ENCODE data around the gene PTCH1. TPM values are rescaled to one million over a fixed set of nuclear protein-coding genes. Genes with fewer than 3 reads are reported as not detected.

PTCH1 gene
- total and polyA plus RNA-seq, 10 of the 15 experiments (the other 5 are each of a cell fraction or from before 2014, with no cell fraction given) = 0.16 to 6.1 (median 2.6) TPM

GRCh38 chr9:95510709-95511615 is 5.8 kb downstream of the PTCH1 start:
- H2AFZ ChIP-seq (ENCODE audit: control insufficient read depth, low read depth, low read length) = peak overlapping the region; percentile 90
- H3K27me3 ChIP-seq (replicated peaks in 1 of 2; ENCODE audit: control insufficient read depth in 2 of 2, insufficient read depth in 2 of 2, low read length in 1 of 2) = peaks cover 4 to 16% of the 10 kb centered on the region in 2 experiments; a peak in 3 of 4 replicates
- peak overlapping the region; percentile 94 for H3K4me3 ChIP-seq
- DNase-seq (ENCODE audit: low read depth, low spot score) (peak; percentile 46), FAIRE-seq (peak; percentile 77), ATAC-seq (peak; percentile 68)
- CTCF ChIA-PET = interaction anchor here (1.1 to 2.0 kb wide), 2 partner anchors 11 to 28 kb away, joined by 3 to 4 read pairs; no protein-coding TSS in a partner anchor
- peaks cover 16% of the 10 kb centered on the region for H3K79me2 ChIP-seq (ENCODE audit: control insufficient read depth, insufficient read depth, low read length)
- no TSS peak for BruUV-seq (replicated peaks)
- no peaks in the 10 kb centered on the region for H4K20me1 ChIP-seq (ENCODE audit: control insufficient read depth, insufficient read depth)
- peaks cover 11% of the 10 kb centered on the region for H3K4me1 ChIP-seq (ENCODE audit: control insufficient read depth, insufficient read depth, low read length)
- RAD21 ChIA-PET (ENCODE audit: unreplicated experiment) = interaction anchor here (0.6 to 2.1 kb wide), 4 partner anchors 16 to 49 kb away, joined by 3 to 13 read pairs (median 4); no protein-coding TSS in a partner anchor
- H3K27ac ChIP-seq (ENCODE audit: control insufficient read depth, insufficient read depth) = peak overlapping the region; percentile 39; the same call in 1 of the 2 replicates
- peak overlapping the region; percentile 72 for H3K9ac ChIP-seq (ENCODE audit: control insufficient read depth, insufficient read depth, low read length)
- no peaks in the 10 kb centered on the region for H3K36me3 ChIP-seq (ENCODE audit: control insufficient read depth in 2 of 2, insufficient read depth in 2 of 2, low read length in 1 of 2)
- peak overlapping the region; percentile 99 for H3K4me2 ChIP-seq (ENCODE audit: control insufficient read depth, insufficient read depth)
- SMC1A ChIA-PET (ENCODE audit: uncharacterized antibody, unreplicated experiment) = interaction anchor here (0.6 to 1.8 kb wide), 3 partner anchors 40 to 1045 kb away, joined by 3 to 6 read pairs (median 3); no protein-coding TSS in a partner anchor
- WGBS (ENCODE audit: insufficient coverage, insufficient replicate concordance, low lambda C conversion rate, missing lambda C conversion rate) = 1% methylated on average over 76 of the region's 102 CpGs
- intact Hi-C loops (cut with micrococcal nuclease; ENCODE audit: unreplicated experiment) = no loop called here
- in situ Hi-C loops (cut with MboI) = no loop called here
- no peaks in the 10 kb centered on the region for H3K9me3 ChIP-seq (replicated peaks; ENCODE audit: control insufficient read depth, insufficient read depth, low read length)
- POLR2A ChIA-PET = interaction anchor here (1.5 to 2.1 kb wide), 3 partner anchors 10 to 49 kb away, joined by 6 to 9 read pairs (median 6); no protein-coding TSS in a partner anchor
- TF ChIP-seq ATF2 (IDR thresholded peaks at IDR 0.05; ENCODE audit: low read length) (no peak), ZNF207 (IDR thresholded peaks at IDR 0.05; ENCODE audit: borderline replicate concordance) (no peak), CBX5 (IDR thresholded peaks at IDR 0.05; ENCODE audit: low read depth) (no peak), MYC (IDR thresholded peaks at IDR 0.05; ENCODE audit: insufficient read depth, insufficient read length, insufficient replicate concordance, low read length, severe bottlenecking) (no peak), ZSCAN29 (IDR thresholded peaks at IDR 0.05) (no peak), POLR2AphosphoS2 (IDR thresholded peaks at IDR 0.05; ENCODE audit: low read depth, low read length) (peak; percentile 67; the same call in 1 of the 2 replicates), CBFB (IDR thresholded peaks at IDR 0.05; ENCODE audit: low read depth) (no peak), NFYB (IDR thresholded peaks at IDR 0.05; ENCODE audit: insufficient read depth, low read depth, low read length) (0 out of 2 replicates have a peak, but pooled peaks have one; percentile 32), POLR2A (IDR thresholded peaks at IDR 0.05; ENCODE audit: low read depth, low read length) (peak; percentile 78), SPI1 (IDR thresholded peaks at IDR 0.05; ENCODE audit: borderline replicate concordance, insufficient read depth, low read depth, low read length) (no peak), BCL11A (IDR thresholded peaks at IDR 0.05; ENCODE audit: low read depth, low read length) (no peak), MYB (IDR thresholded peaks at IDR 0.05; ENCODE audit: borderline replicate concordance, low read depth, low read length) (no peak), IKZF1 (conservative IDR thresholded peaks at IDR 0.05) (peak; percentile 85), HDAC6 (IDR thresholded peaks at IDR 0.05; ENCODE audit: unreplicated experiment) (no peak), TAF1 (IDR thresholded peaks at IDR 0.05; ENCODE audit: borderline replicate concordance, low read depth, low read length) (no peak), RUNX3 (IDR thresholded peaks at IDR 0.05; ENCODE audit: low read length) (no peak), PML (IDR thresholded peaks at IDR 0.05; ENCODE audit: low read length) (no peak), YY1 (IDR thresholded peaks at IDR 0.05; ENCODE audit: low read depth, low read length) (no peak), POU2F2 (IDR thresholded peaks at IDR 0.05; ENCODE audit: borderline replicate concordance, low read depth, low read length) (0 out of 3 replicates have a peak, but pooled peaks have one; percentile 19), NFXL1 (IDR thresholded peaks at IDR 0.05; ENCODE audit: borderline replicate concordance) (no peak), MTA3 (IDR thresholded peaks at IDR 0.05; ENCODE audit: borderline replicate concordance, low read length) (no peak)
- TF ChIP-seq, protein P1, sequence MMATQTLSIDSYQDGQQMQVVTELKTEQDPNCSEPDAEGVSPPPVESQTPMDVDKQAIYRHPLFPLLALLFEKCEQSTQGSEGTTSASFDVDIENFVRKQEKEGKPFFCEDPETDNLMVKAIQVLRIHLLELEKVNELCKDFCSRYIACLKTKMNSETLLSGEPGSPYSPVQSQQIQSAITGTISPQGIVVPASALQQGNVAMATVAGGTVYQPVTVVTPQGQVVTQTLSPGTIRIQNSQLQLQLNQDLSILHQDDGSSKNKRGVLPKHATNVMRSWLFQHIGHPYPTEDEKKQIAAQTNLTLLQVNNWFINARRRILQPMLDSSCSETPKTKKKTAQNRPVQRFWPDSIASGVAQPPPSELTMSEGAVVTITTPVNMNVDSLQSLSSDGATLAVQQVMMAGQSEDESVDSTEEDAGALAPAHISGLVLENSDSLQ (IDR thresholded peaks at IDR 0.05) = no peak

Data from GM12878 (cell line).